ENCODE results near the gene DSE.

DSE gene

DNA sequence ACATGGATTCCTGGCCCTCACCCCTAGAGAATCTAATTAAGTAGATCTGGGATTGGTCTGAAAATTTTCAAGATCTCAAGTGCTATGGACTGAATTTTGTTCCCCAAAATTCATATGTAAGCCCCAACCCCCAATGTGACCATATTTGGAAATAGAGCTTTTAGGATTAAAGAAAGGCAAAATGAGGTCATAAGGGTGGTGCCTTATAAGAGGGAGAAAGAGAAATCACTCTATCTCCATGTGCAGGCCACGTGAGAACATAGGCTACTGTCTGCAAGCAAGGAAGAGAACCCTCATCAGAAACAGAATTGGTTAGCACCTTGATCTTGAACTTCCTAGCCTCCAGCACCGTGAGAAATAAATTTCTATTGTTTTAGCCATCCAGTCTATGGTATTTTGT is 8.5 kb upstream of the DSE start:
- DNase-seq (ENCODE audit: low read depth in 2 of 2): no peak

DNA sequence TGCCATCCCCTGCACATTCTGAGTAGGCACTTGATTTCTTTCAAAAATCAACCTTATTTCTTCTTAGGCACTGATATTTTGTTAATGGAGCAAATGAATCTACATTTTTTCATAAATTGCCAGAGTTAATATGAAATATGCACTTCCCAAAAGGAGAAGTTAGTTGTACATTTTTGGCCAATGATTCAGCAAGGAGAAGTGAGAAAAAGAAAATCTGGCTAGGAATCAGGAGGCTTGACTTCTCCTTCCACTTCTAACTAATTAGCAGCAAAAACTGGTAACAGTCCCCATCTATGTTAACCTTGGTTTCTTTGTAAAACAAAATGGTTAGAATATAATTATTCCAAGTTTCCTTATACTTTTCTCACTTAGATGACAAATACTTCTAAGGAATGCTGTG is 7.0 kb upstream of the DSE start:
- no peak for DNase-seq (ENCODE audit: low read depth in 2 of 2)

DNA sequence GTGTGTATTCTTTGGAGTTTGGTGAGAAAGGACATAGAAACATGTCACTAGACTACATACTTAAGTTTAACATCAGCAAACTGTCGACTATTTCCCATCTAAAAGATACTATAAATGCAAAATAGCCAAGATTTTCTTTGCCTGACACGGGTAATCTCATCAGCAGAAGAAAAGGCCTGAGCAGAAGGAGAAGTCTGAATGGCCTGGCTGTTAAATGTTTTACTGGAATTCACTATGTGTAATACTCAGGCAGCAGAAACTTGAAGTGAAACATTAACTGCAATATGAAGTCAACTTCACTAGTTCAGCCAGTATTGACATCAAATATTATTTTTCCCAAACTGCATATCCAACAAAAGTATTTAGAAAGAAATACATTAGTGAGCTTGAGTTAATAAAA is 6.4 kb upstream of the DSE start:
- no peak for DNase-seq (ENCODE audit: low read depth in 2 of 2)

DNA sequence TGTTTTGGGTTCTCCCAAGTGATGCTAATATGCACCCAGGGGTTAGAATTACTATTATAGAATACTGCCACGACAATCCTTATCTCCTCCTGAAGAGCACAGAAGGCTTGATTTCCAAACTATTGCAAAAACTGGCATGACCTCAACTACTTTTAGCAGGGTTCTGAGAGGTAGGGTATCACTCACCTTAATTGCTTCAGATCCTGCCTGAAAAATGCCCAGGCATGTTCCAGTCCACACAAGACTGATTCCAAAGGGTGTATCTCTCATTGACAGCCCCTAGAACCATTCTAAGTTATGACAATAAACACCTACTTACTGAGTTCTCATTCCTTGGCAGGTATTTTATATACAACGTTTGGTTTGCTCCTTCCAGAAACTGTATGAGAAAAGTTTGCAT is 5.0 kb upstream of the DSE start:
- no peak for DNase-seq (ENCODE audit: low read depth in 2 of 2)

- no peak for DNase-seq (ENCODE audit: low read depth in 2 of 2)
Measured at GRCh38 chr6:116366740-116367275, 3.9 kb upstream of the DSE start.

- DNase-seq (ENCODE audit: low read depth in 2 of 2): no peak
Measured at GRCh38 chr6:116369540-116369939, 1.2 kb upstream of the DSE start.

GRCh38 chr6:116369964-116370759 is 585 bp upstream of the DSE start:
- no peak for DNase-seq (ENCODE audit: low read depth in 2 of 2)

DNA sequence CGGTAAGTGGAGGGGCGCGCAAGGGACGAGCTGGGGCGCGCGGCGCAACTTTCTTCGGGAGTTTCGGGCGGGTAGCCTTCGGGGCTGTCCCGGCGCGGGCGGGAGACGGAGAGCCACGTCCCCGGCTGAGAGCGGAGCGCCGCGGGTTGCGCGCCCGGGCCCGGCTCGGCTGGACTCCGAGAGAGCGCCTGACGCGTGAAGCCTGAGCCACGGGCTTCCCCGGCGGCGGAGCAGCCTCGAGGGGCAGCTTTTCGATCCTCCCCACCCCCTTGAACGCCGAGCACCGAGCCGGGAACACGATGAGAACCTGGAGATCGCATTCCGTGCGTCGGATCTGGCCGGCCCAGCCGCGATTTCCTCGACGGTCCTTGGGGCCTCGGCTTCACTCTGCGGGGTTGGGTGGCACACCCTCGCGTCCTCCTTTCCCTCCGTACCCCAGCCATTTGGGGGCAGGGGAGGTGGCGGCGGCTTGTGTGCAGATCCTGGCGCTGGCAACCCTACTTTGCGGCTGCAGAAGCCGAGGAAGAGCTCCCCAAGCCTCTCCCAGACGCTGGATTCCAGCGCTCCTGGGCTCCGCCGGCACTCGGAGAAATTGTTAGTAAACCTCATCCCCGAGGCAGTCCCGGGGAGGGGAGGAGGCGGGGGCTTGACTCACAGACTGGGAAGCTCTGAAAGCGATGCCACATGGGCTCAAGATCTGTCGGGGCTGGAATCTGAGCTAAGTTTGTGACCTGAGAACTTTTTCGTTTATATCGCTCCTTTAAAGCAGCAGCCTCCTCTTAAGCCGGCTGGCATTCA is 572 bp downstream of the DSE start:
- DNase-seq (ENCODE audit: low read depth in 2 of 2): peak; percentile 13 to 18

DNA sequence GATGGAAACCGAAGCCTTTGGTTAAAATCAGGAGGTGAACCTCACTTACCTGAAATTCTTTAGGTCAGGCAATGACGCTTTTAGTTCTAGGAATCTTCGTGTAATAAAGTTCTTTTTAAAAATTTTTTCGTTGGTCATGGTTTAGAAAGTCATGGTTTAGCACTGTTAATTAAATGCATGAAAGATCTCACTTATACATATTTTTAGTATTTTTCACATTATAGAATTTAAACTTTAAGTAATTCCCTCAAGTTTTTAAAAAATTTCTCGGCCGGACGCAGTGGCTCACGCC is 1.1 kb downstream of the DSE start:
- DNase-seq (ENCODE audit: low read depth in 2 of 2): no peak

GRCh38 chr6:116373300-116373699 is 2.6 kb downstream of the DSE start:
- no peak for DNase-seq (ENCODE audit: low read depth in 2 of 2)

DNA sequence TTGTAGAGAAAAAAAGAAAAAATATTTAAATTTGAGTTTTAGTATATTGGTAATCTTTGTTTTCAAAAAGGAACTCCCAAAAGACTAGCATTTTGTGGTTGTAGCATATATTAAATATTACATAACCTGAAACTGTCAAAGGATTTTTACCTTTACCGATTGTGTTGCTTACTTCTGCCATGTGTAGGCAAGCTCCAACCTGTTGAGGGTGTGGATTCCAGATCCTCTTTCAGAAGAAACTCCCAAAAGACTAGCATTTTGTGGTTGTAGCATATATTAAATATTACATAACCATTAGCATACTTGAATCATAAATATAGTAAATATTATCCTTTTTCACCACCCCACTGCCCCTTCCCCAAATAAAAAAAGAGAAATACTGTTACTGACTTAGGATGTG is 3.2 kb downstream of the DSE start:
- no peak for DNase-seq (ENCODE audit: low read depth in 2 of 2)

DNA sequence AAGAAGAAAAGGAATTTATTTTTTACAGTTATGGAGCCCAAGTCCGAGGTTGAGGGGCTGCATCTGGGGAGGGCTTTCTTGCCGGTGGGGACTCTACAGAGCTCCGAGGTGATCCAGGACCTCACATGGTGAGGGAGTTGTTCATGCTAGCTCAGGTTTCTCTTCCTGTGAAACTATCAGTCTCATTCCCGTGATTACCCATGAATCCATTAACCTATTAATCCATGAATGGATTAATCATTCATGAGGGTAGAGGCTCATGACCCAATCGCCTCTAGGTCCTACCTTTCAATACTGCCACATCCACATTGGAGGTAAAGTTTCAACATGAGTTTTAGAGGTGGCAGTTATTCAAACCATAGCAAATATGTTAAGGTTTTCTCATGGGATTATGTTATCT is 3.8 kb downstream of the DSE start:
- no peak for DNase-seq (ENCODE audit: low read depth in 2 of 2)

DNA sequence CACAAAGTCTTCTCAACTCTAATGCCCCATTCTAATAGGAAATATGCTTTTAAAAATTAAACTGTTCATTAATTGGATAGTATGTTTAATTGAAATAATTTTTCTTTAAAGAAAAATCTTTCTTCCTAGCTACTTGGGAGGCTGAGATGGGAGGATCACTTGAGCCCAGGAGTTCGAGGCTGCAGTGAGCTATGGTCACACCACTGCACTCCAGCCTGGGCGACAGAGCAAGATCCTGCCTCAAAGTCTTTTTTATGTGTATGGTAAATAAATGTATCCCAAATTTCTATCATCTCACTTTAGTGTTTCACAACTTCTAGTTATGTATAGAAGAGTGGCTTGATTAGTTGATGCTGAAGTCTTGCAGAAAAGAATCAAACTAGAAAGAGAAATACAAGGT is 4.5 kb downstream of the DSE start:
- DNase-seq (ENCODE audit: low read depth in 2 of 2): no peak

GRCh38 chr6:116376149-116376548 is 5.4 kb downstream of the DSE start:
- no peak for DNase-seq (ENCODE audit: low read depth in 2 of 2)

DNA sequence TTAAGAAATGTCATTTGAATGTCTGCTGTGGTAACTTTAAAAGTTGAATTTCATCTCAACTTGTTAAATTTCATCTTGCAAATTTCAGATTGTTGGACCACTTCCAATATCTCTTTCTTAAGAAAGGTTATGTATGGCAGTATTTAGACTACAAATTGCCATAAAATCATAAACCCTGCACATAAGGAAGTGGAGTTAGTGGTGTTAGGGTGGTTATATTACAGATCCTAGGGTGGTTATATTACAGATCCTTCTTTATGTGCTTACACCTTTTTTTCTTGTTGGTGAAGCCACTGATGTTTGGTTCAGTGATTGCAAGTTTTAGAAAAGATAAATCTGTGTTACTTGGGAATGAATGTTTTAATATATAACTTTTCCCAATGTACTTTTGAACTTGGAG is 9.0 kb downstream of the DSE start:
- DNase-seq (ENCODE audit: low read depth in 2 of 2): no peak

DNA sequence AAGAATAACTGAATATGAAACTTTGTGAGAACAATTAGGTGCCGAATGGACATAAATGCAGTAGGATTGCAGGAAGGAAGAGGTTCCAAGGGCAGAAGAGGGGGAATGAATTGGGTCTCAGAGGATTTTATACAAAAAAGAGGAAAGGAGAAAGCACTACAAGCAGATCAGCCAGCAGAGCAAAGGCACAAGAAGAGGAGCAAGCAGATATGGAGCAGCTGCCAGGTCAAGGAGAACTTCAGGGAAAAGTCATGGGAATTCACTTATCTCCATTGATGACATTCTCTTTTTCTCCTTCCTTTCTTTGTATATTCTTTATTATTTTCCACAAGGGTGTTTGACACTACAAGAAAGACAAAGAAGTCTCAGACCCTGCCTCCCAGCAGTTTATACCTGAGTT is 9.6 kb downstream of the DSE start:
- DNase-seq (ENCODE audit: low read depth in 2 of 2): no peak

GRCh38 chr6:116381000-116381399 is 10.3 kb downstream of the DSE start:
- no peak for DNase-seq (ENCODE audit: low read depth in 2 of 2)

- DNase-seq (ENCODE audit: low read depth in 2 of 2): no peak
Measured at GRCh38 chr6:116382587-116382986, 11.8 kb downstream of the DSE start.

DNA sequence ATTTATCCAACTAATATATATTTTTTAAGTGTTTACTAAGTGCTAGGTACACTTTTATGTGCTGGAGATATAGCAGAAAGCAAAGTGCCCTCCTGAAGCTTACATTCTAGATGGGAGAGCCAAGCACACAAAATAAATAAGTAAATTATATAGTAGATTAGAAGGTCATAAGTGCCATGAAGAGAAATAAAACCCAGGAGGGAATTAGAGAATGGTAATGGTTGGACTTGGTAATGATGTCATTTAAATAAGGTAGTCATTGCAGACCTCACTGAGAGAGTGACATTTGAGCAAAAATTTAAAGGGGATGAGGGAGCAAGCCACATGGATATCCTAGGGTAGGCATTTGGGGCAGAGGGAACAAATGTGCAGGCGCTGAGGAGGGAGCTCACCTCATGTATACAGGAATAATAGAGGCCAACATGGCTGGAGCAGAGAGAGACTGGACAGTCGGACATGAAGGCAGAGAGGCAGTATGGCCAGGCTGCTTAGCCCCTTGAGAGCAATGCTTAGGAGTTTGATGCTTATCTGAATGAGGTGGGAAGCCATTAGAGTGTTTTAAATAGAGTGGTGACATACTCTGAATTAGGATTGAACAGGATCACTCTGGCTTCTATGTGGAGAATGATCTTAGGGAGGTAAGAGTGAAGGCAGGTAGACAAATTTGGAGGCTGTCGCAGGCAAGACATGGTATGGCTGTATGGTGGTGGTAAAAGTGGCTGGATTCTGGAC is 14.1 kb downstream of the DSE start:
- no peak for DNase-seq (ENCODE audit: low read depth in 2 of 2)

DNA sequence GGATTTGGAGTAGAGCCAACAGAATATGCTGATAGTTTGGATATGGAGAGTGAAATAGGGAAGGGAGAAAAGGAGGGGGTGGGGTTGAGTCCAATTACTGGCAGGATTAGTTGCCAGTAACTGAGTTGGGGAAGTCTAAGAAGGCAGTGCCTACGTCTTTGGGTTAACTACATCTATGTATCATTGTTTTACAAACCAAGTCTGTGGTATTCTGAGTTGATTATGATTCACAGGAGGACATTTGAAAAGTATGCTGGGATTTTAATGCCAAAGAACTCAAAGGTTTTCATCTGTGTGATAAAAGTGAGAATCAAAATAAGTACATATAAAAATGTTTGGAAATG is 14.7 kb downstream of the DSE start:
- DNase-seq (ENCODE audit: low read depth in 2 of 2): no peak

- no peak for DNase-seq (ENCODE audit: low read depth in 2 of 2)
Measured at GRCh38 chr6:116385921-116386320, 15.2 kb downstream of the DSE start.

- DNase-seq (ENCODE audit: low read depth in 2 of 2): no peak
Measured at GRCh38 chr6:116386581-116387299, 16.0 kb downstream of the DSE start.

Measured in stimulated activated CD4-positive, alpha-beta T cell treated with anti-CD3 and anti-CD28 coated beads, Interleukin-12 subunit alpha, Interleukin-12 subunit beta, amount 100 ng/mL, for 24 hours (primary cell).